GM19099 (cell line): ENCODE results near the gene SH3BP4.

Experiments
- POLR2A ChIP-seq: IDR thresholded peaks from 3 replicates; pipeline ENCODE4 v1.6.1; 2011; ENCODE audit warnings: low read depth; ENCODE audit not compliant: insufficient read length; ENCODE audit errors: extremely low read depth

SH3BP4 gene

DNA sequence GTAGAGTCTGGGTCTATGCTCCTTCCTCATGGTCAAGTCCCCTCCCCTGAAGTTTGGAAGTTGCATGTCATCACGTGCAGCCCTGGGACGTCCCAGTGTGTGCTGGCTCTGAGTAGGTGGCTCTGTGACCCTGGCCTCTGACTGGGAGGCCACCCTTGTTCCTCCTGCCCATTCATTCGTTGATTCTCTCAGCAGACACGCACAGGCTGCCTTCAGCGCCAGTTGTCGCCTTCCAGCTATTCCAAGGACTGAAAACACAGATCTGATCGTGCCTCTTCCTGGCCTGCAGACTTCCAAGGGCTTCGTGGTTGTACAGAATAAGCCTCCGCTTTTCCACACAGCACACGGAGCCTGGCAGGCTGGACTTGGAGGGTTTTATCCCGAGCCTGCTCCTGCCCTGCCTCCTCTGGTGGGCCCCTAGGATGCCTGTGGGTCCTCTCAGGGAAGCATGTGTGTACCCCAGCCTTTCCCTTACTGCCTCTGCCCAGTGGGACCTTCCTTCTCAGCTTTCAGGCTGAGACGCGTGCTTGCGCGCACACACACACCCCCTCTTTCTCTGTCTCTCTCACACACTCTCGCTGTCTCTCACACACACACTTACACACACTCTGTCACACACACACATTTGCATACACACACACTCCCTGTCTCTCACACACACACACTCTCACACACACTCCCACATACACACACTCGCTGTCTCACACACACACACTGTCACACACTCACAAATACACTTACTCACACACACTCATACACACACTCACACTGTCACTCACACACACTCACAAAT is 17.7 kb downstream of the SH3BP4 start:
- no peak for TF ChIP-seq POLR2A

DNA sequence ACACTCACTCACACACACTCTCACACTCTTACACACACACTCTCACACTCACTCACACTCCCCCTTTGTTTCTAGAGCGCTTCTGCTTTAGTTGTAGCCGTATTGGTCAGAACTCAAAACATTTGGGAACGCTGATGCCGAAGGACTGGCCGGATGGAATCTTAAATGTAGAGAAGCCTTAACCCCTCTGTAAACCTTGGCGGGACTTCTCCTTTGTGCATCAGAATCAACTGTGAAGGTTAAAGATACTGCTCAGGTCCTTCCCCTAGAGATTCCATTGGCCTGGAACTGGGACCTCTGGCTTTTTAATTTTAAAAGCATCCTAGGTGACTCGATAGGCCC is 18.3 kb downstream of the SH3BP4 start:
- TF ChIP-seq POLR2A = no peak

DNA sequence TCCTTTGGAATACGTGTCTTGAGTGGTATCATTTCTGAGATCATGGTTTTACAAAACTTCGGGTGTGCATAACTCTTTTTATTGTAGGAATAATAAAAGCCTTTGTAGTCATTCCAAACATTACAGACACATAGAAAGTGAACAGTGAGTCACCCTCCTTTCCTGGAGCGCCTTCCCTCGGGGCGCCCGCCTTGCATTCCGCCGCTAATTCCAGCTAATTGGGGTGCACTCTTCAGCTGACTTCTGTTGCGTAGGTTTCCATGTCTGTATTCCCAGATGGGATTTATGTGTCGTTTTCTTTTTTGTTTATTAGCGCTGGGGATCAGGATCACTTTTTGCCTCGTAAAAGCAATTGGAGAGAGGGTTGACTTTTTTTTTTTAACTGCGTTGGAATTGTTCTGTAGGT is 18.7 kb downstream of the SH3BP4 start:
- no peak for TF ChIP-seq POLR2A

DNA sequence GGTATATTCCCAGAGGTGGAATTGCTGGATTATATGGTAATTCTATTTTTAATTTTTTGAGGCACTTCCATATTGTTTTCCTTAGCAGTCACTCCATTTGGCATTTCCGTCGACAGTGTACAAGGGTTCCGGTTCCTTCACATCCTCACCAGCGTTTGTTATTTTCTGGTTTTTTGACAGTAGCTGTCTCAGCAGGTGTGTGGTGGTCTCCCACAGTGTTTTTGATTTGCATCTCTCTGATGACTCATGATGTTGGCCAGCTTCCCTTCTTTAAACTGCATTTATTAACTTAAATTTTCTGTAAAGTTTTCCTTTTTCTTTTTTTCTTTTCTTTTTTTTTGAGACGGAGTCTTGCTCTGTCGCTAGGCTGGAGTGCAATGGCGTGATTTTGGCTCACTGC is 19.7 kb downstream of the SH3BP4 start:
- no peak for TF ChIP-seq POLR2A

DNA sequence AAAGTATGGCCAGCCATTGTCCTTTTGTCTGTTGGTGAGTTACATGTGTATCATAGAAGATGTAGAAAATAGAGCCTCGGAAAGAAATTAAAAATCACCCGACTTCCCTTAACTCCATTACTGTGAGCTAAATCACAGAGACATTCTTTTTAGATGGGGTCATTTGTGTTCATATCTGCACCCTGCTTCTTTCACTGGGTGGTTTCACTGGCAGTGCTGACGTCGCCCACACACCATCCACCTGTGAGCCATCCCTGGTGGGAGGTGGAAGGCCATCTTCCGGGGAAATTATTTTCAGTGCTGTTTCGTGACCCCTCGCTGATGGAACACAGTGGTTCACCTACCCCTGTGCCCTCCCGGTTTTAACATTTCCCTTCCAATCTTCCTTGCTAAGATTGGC is 21.2 kb downstream of the SH3BP4 start:
- TF ChIP-seq POLR2A = no peak

DNA sequence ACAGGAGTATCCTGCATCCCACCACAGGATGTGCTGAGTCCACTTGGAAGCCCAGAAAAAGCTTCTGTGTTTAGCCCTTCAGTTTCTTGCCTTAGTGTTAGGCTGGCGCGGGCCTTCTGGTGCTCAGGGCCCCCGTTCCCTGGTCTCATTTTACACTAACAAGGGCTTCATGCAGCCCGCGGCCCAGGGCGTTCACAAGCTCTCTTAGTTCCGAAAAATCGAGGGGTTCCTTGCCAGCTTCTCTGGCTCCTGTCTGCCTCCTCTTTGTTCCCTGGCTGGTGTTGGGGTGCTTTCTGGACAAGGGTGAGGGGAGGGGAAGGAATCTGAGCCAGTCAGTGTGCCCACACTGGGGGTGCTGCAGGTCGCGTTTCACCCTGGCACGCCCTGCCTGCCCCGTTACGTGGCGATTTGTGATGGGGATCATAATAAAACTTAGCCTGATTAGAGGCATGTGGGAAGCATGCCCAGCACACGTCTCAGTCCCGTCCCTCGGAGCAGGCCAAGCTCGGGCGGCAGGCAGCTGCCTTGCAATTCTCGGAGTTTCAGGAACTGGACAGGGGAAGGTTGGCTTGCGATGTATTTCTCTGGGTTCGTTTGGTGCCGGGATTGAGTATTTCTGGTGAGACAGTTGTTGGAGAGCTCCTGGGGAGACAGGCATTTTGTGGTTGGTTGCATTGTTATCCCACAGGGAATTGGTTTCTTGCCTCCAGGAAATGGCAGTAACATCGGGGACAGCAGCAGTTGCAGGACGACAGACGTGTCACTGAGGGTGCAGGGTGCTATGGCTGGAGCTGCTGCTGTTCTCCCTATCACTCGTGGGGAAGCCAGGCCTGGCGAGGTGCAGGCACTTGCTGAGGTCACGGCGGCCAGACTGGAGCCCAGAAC is 22.9 kb downstream of the SH3BP4 start:
- no peak for TF ChIP-seq POLR2A

DNA sequence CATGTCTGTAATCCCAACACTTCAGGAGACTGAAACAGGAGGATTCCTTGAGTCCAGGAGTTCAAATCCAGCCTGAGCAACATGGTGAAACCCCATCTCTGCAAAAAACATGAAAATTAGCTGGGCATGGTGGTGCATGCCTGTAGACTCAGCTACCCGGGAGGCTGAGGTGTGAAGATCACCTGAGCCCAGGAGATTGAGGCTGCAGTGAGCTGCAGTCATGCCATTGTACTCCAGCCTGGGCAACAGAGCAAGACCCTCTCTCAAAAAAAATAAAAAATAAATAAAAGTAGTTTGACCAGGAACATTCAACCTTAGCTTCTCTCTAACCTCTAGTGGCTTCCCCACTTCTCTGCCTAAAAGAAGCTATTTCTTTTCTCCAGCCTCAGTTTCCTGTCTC is 23.8 kb downstream of the SH3BP4 start:
- TF ChIP-seq POLR2A = no peak

DNA sequence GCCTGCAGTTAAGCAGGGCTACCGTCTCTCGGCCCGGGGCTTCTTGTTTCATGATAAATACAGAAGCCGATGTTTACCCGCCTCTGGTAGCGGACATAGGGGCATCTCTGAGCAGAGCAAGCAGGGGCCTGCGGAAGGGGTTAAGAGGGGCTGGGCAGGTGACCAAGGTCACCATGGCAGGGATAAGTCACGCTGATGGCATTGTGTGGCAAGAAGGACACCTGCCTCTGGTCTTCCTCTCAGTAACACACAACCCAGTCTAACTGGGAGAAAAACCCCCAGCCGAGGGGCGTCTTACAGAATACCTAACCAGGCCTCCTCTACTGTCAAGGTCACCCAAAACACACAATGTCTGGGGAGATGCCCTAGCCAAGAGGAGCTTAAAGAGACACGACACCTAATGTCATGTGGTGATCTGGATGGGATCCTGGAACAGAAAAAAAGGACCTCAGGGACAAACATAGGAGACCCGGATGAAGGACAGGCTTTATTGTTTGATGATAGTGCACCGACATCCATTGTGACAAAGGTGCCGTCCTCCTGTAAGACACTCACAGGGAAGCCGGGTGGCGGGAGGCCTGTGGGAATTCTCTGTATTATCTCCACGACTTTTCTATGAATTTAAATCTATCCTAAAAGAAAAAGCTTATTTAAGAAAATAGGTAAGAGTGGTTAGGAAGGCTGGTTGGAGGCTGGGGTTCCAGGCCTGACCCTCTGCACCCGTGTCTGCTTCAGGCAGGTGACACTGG is 24.8 kb downstream of the SH3BP4 start:
- TF ChIP-seq POLR2A = no peak

DNA sequence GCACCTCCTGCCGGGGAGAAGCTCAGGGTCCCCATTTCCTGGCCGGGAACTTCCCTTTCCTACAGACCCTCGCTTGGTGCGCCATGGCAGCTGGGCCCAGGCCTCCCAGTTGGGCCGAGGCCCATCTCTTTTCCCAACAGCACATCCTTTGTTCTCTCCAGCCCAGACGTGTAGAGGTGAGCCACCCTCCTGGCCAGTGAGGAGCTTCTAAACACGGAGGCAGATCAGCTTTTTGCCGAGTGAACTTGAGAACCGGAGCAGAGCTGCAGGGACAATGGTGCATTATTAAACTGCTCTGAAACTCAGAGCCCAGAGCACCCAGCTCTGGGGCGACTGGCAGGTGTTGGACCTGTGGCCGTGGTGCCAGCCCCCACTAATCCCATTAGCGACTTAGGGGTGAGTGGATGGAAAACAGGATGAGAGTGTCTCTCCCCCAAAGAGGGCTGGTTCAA is 25.4 kb downstream of the SH3BP4 start:
- no peak for TF ChIP-seq POLR2A

DNA sequence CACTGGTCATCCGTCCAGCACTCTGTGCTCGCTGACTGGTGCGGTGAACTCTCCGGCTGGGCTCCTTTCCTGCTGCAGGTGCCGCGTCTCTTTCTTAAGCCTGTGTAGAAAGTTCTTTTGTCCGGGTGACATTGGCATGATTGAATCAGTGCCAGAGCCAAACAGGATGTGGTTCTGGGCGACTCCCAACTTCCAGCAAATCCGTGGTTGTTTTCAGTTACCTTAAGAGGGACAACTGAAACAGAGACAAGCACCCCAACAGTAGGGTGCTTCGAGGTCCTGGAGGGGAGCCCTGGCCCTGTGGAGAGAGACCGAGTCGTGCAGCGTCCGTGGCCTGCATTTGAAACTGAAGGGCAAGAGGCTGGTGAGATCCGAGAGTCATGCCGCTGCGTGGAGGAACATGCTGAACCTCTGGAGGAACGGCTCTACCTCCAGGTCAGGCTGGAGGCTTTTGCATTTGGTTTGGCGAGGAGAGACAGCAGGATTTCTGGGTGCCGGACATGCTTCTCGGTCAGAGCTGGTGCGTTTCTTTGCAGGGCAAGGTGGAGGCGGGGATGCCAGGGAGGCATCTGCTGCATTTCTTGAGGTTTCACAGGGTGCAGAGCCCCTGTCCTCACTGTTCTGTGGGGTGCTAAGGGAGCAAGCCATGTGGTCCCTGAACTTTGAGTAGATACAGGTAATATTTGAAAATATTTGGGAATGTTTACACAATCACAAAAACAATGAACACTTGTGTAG is 26.8 kb downstream of the SH3BP4 start:
- no peak for TF ChIP-seq POLR2A

DNA sequence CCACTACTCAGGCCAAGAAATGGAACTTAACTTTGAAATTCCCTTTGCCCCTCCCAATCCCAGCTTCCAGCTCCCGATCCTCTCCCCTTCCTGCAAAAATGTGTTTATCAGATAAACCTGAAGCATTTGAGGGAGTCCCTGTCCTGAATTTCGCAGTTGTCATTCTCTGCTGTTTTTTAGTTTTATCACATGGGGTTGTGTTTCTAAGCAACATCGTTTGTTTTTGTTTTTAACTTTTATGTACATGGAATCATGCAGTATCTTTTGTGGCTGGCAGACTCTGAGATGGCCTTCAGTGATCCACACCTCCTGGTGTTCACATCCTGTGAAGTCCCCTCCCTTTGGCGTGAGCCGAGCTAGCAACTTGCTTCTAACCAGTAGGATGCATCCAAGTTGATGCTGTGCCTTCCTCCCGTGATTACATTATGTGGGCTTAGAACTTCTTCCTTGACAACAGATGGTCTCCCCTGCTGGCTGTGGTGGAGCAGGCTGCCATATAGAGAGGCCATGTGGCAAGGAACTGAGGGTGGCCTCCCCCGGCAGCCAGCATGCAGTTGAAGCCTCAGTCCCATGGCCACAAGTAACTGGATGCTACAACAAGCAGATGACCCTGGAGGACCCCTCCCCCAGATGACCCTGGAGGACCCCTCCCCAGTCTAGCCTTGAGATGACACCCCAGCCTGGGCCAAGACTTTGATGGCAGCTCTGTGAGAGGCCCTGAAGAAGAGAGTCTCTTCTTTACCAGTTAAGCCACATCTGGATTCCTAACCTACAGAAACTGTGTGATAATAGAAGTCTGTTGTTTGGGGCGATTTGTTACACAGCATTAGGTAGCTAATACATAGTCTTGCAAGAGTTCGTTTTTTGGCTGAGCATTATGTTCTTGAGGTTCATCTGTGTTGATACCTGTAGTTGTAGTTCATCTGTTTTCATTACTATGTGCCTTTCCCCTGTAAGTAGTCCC is 27.7 kb downstream of the SH3BP4 start:
- TF ChIP-seq POLR2A = no peak

DNA sequence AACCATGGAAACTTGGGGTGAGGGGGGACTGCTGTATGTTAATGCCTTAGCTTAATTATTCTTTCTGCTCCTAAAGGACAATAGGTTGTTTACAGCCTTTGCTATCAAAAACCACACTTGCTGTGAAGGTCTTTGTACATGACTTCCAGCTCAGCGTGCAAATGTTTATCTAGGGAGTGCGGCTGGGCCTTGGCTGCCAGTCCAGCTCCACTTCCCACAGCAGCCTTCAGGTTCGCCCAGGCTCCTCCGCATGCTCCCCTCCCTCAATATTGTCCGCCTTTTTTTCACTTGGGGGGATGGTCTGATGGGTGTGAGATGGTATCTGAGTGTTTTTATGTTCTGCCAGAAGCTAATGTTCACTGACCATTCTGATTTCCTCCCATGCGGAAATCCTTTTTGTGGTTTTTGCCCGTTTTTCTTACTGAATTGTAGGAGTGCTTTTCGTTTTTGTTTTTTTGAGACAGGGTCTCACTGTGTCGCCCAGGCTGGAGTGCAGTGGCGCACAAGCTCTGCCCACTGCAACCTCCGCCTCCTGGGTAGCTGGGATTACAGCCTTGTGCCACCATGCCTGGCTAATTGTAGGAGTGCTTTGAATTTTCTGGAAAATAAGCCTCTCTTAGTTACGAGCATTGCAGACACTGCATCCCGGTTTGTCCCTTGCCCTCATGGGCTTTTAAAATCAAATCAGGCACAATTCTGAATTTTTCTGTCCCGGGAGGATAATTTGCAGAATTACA is 28.8 kb downstream of the SH3BP4 start:
- no peak for TF ChIP-seq POLR2A
